GM12891 (cell line): ENCODE results near the gene CSMD2.

Source experiments
- POLR2A ChIP-seq: IDR thresholded peaks from 2 replicates; pipeline ENCODE4 v1.6.1; 2011; ENCODE audit warnings: low read depth, low read length, control low read depth
- POLR2AphosphoS5 ChIP-seq: IDR thresholded peaks from 2 replicates; pipeline ENCODE4 v1.6.1; 2011; ENCODE audit warnings: low read depth, low read length, control low read depth

DNA sequence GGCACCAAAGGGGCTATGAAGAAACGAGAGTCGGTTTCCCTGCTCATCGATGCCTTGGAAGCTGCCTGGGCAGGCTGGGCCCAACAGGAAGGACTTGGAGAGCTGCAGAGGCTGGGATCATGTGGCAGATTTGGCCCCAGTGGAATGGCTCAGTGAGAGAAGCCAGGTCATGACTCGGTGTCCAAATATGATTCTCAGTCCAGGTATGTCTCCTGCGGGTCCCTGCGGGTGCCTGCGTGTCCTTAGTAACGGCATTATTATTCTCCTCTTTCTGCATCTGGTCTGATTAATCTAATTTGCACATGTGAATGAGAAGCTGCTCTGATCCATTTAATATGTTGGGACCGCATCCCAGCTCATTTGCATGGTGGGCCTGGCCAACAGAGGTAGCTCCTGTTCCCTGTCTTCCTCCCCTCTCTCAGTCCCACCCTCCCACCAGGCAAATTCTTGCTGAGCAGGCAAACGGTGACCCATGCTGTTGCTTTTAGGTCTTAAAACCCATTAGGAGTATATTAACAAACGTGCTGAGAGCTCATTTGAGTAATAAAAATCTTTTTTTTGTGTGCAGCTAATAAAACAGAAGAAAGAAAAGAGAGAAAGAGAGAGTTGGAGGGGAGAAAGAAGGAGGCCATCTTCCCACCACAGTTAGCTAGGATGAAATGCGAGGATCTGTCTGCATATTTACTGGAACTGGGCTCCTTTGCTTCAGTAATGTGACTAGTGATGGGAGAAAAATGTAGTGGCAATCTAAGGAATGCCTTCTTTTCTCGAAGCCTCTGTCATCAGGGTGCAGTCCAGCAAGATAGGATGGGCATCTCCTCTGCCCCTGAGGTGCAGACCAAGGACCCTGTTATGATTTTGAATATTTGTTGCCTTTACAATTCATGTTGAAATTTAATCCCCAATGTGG lies 167.6 kb downstream of the CSMD2 start:
- TF ChIP-seq POLR2A (no peak), POLR2AphosphoS5 (no peak)
